ENCODE measurements around the gene NDUFS6.

Gene NDUFS6

DNA sequence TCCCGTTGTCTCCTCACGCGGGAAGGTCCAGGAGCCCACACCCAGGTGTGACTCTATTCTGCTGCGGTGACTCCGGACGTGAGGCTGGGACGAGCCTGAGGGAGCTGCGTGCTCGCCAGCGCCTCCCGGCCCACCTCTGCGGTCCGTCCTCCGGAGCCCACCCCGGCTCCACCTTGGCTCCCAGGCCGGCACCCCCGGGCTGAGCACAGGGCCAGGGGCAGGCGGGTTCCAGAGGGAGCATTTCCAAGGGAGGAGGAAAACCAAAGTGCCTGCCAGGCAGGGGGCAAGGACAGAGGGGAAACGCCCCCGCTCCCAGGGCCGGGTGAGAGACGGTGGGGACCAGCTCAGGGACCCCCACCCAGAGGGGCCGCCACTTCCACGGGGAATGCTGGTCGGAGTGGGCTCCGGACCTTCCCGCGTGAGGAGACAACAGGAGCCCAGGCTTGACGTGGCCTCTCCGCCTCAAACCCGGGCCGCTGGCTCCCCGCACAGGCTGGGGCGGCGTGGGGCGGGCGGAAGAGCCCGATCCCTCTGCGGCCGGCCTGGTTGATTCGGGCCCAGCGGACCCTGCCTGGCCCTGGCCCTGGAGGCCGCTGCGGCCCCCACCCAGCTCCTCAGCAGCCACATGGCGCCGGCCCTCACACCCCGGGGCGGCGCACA, 55.5 kb downstream of the NDUFS6 start:
- H3K27ac Mint-ChIP-seq: no peak overlapping the region
- H3K36me3 Mint-ChIP-seq (ENCODE audit: low read depth): no peaks in the 10 kb centered on the region
- H3K27me3 Mint-ChIP-seq: peaks cover 47% of the 10 kb centered on the region
- H3K4me3 Mint-ChIP-seq: no peak overlapping the region
- intact Hi-C loops (cut with micrococcal nuclease): no loop called here
- H3K9me3 Mint-ChIP-seq: no peaks in the 10 kb centered on the region
- H3K4me1 Mint-ChIP-seq (ENCODE audit: low read depth): no peaks in the 10 kb centered on the region

DNA sequence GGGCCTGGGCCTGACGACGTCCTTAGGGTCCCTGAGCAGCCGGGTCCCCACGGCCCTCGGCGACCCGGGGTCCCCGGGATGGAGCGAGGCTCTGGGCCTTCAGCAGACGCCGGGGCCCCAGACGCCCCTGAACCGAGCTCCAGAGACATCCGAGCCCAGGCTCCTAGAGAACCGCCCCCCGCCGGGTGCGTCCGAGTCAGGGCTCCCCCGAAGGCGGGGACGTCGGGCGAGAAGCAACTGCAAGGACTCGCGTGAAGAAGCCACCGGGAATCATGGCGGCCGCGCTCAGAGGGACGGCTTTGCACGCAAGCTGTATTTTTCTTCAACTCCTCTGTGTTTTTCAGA, 56.0 kb downstream of the NDUFS6 start:
- H3K36me3 Mint-ChIP-seq (ENCODE audit: low read depth): no peaks in the 10 kb centered on the region
- intact Hi-C loops (cut with micrococcal nuclease): no loop called here
- no peaks in the 10 kb centered on the region for H3K9me3 Mint-ChIP-seq
- no peaks in the 10 kb centered on the region for H3K4me1 Mint-ChIP-seq (ENCODE audit: low read depth)
- no peak overlapping the region for H3K27ac Mint-ChIP-seq
- H3K27me3 Mint-ChIP-seq: peaks cover 45% of the 10 kb centered on the region
- H3K4me3 Mint-ChIP-seq: no peak overlapping the region

DNA sequence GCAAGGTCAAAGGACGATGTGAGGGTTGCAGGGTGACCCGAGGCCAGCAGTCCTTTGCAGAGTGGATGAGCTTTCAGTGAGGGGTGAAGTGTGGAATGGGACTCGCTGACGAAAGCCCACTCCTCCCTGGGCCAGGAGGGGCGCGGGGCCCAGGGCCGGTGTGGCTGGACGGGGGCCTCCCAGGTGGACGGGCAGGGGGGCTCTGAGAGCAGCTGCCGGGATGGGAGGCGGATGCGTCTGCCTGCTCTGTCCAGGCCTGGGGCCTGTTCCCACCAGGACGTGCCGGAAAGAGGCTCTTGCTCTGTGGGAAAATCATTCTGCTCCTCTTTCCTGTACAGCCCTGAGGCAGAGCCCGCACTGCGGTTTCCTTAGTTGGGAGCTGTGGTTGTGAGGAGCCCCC, 57.2 kb downstream of the NDUFS6 start:
- Mint-ChIP-seq H3K27me3 (peaks cover 35% of the 10 kb centered on the region), H3K4me1 (ENCODE audit: low read depth) (no peaks in the 10 kb centered on the region), H3K36me3 (ENCODE audit: low read depth) (no peaks in the 10 kb centered on the region), H3K27ac (no peak overlapping the region), H3K9me3 (no peaks in the 10 kb centered on the region), H3K4me3 (no peak overlapping the region)
- intact Hi-C loops (cut with micrococcal nuclease): no loop called here

DNA sequence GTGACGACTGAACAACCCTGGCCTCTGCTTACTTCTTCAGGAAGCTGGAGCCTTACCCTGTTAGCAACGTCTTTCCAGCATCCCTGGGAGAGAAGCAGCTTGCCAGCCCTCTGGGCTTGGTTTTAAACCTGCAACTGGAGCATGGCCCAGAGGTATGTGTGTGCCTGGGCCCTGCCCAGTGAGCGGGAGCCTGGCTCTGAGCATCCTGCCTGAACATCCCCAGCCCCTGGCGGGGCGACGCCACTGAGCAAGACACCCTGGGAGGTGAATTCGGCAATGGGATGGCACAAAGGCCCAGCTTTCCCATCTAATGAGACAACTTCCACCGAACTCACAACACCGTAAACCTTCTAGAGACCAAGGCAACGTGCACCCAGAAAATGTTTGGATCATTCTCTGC, 57.9 kb downstream of the NDUFS6 start:
- Mint-ChIP-seq H3K27me3 (peaks cover 28% of the 10 kb centered on the region), H3K9me3 (no peaks in the 10 kb centered on the region), H3K4me1 (ENCODE audit: low read depth) (no peaks in the 10 kb centered on the region), H3K27ac (no peak overlapping the region), H3K36me3 (ENCODE audit: low read depth) (no peaks in the 10 kb centered on the region), H3K4me3 (no peak overlapping the region)
- intact Hi-C loops (cut with micrococcal nuclease): no loop called here

DNA sequence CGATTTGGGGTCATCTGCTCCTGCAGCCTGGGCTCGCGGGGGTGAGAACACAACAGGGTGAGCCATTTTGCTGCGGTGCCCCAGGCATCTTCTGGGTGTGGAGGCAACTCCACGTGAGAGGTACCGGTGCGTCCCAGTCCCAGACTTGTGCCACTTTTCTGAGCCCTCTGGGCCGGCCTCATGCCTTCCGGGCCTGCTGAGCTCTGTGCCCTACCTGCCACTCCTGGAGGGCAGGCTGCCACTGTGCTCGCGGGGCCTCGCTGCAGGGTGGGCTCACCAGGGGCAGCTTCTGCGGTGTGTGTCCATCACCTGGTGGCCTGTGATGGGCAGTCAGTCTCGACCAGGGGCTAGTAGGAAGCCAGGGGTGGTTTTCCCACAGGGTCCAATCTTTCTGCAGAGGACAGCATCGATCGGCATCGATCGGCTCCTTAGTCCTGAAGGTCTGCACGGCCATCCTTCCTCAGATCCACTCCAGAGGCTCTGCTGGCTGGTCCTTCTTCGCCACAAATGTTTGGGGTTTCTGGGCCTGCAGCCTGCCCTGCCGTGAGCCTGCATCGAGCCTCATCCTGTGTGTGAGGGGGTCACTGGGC, 58.9 kb downstream of the NDUFS6 start:
- Mint-ChIP-seq H3K27ac (no peak overlapping the region), H3K4me3 (no peak overlapping the region), H3K27me3 (peaks cover 24% of the 10 kb centered on the region), H3K9me3 (no peaks in the 10 kb centered on the region), H3K4me1 (ENCODE audit: low read depth) (no peaks in the 10 kb centered on the region), H3K36me3 (ENCODE audit: low read depth) (no peaks in the 10 kb centered on the region)
- intact Hi-C loops (cut with micrococcal nuclease): no loop called here

DNA sequence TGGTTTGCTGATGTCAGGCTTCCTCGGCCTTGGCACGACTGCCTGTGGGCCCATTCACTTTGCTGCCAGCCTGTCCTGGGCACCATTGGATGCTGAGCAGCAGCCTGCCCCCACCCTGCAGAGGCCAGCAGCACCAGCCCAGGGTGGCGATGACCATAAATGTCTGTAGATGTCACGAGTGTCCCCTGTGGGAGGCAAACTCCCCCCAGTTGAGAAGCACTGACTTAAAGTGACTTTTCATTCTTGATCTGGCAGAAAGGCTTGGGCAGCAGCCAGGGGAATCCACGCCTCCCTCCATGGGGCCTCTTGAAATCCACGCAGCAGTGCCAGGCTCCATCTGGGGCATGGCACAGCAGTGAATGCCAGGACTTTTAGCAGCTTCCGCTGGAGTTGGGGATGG, 59.7 kb downstream of the NDUFS6 start:
- H3K27me3 Mint-ChIP-seq: peaks cover 21% of the 10 kb centered on the region
- H3K4me3 Mint-ChIP-seq: no peak overlapping the region
- H3K36me3 Mint-ChIP-seq (ENCODE audit: low read depth): no peaks in the 10 kb centered on the region
- no peak overlapping the region for H3K27ac Mint-ChIP-seq
- intact Hi-C loops (cut with micrococcal nuclease): no loop called here
- H3K4me1 Mint-ChIP-seq (ENCODE audit: low read depth): no peaks in the 10 kb centered on the region
- no peaks in the 10 kb centered on the region for H3K9me3 Mint-ChIP-seq

DNA sequence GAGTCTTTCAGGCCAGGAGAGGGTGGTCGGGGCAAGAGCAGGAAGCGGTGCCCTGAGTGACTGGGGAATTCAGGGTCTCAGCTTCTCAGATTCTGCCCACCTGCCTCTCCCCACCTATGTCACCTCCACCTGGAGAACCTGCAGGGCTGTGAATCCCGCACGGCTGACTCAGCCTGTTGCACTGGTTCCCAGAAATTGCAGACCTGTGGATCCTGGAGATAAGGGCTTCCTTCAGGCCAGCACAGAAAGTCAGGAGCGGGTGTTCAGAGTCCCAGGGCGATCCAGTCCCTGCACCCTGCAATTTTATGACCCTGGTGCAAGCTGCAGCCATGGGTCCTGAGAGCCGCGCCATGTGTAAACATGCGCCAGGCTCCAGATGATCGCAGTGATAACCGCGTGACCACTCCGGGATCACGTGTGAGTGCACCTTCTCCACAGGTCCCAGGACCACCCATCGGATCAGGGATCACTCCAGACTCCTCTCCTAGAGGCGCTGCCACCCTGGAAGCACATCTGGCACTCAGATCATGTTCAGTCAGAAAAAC, 63.8 kb downstream of the NDUFS6 start:
- intact Hi-C loops (cut with micrococcal nuclease): no loop called here
- Mint-ChIP-seq H3K9me3 (no peaks in the 10 kb centered on the region), H3K36me3 (ENCODE audit: low read depth) (no peaks in the 10 kb centered on the region), H3K27ac (no peak overlapping the region), H3K27me3 (peaks cover 36% of the 10 kb centered on the region), H3K4me1 (ENCODE audit: low read depth) (no peaks in the 10 kb centered on the region), H3K4me3 (no peak overlapping the region)

DNA sequence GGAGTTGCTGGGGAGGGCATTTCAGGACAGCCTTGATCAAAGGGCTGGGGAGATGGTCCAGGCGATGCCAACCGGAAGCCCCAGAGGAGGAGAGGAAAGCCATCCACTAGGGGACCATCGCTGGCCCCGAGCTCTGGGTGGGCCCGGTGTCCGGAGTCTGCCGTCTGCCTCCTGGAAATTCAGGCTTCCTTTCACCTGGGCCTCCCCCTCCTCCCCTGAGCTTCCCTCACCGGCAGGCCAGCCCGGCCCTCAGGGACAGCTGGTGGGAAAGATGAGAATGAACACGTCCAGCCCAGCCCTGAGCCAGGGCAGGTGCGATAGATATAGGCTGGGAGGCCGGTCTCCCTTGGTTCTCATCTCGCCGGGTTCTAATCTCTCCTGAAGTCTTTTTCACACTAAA, 64.3 kb downstream of the NDUFS6 start:
- intact Hi-C loops (cut with micrococcal nuclease): no loop called here
- Mint-ChIP-seq H3K36me3 (ENCODE audit: low read depth) (no peaks in the 10 kb centered on the region), H3K9me3 (no peaks in the 10 kb centered on the region), H3K4me1 (ENCODE audit: low read depth) (no peaks in the 10 kb centered on the region), H3K4me3 (no peak overlapping the region), H3K27ac (no peak overlapping the region), H3K27me3 (peaks cover 36% of the 10 kb centered on the region)

Measured in dendritic cell treated with granulocyte-macrophage colony-stimulating factor and Interleukin-4, amounts not matched to agents 40 ng/mL and 50 ng/mL, for 4 days (primary cell).